Prostate gland (tissue), 2 donors: Measurements from ENCODE around the gene ATP8B2.
"Not testable (repeated sequence)": the region's sequence is repeated elsewhere in the genome, so short reads cannot be mapped to it uniquely, and the experiment has no call there.

ENCODE experiments used
- CTCF ChIP-seq, 4 experiments: fragments of 200-600 bp in 2 of 4; fragments of 450-650 bp in 2 of 4; sonication (generic) in 2 of 4; IDR thresholded peaks; 1 replicate in 3 of 4; 2 replicates in 1 of 4; pipeline ENCODE4 v1.5.1; 2016 to 2019; ENCODE audit warnings: antibody characterized with exemption in 4 of 4, mild to moderate bottlenecking in 2 of 4, moderate library complexity in 2 of 4
- POLR2A ChIP-seq: fragments of 450-650 bp; IDR thresholded peaks from one replicate; pipeline ENCODE4 v1.6.1; 2016; ENCODE audit warnings: antibody characterized with exemption, mild to moderate bottlenecking

GRCh38 chr1:154321609-154321934 lies 3.8 kb upstream of the ATP8B2 start:
- TF ChIP-seq CTCF (IDR thresholded peaks at IDR 0.05); POLR2A: not testable (repeated sequence)
